Placental epithelial cell (primary cell): ENCODE measurements around the gene TGIF2LX. TPM values are rescaled to one million over a fixed set of nuclear protein-coding genes. Genes with fewer than 3 reads are reported as not detected.

Source experiments
- total RNA-seq: library from RNA; depleted of rRNA; stranded (reverse); fragments of >200 nt; gene quantifications from 2 replicates; pipeline ENCODE4 v1.2.3, GENCODE V29; 2012

The TGIF2LX gene
- total RNA-seq: not detected in 2 replicates

GRCh38 chrX:89921665-89922064 is at the start of gene TGIF2LX:
TGIF2LX (plus strand) TSS chrX:89921908; CDS start chrX:89922086, 178 bp downstream.

